K562 (cell line): ENCODE data around the gene TCHP. TPM values are rescaled to one million over a fixed set of nuclear protein-coding genes. Genes with fewer than 3 reads are reported as not detected.
A peak's percentile ranks its signal among the peaks of the same experiment; 100 is the strongest.

Experiments used
- ASH1L ChIP-seq: fragments of 450-650 bp; IDR thresholded peaks from 2 replicates; pipeline ENCODE4 v1.6.1; 2018; ENCODE audit warnings: borderline replicate concordance, mild to moderate bottlenecking, low read depth; ENCODE audit not compliant: partially characterized antibody
- ATF2 ChIP-seq: sonication (generic); formaldehyde crosslinking; IDR thresholded peaks from 2 replicates; pipeline ENCODE4 v1.8.1; 2022; ENCODE audit warnings: missing genetic modification reagents
- CBFA2T3 ChIP-seq: fragments of 450-650 bp; IDR thresholded peaks from 2 replicates; pipeline ENCODE4 v1.6.1; 2017
- CTCF ChIP-seq, 3 experiments: IDR thresholded peaks in 2 of 3; conservative IDR thresholded peaks in 1 of 3; 2 replicates each; pipeline ENCODE4 v1.5.1; 2011 to 2012; ENCODE audit warnings: low read length in 3 of 3, mild to moderate bottlenecking in 3 of 3, control low read depth in 2 of 3, improper control_type of control experiment in 1 of 3, inconsistent platforms in 1 of 3, low read depth in 1 of 3, mixed read lengths in 1 of 3, moderate library complexity in 1 of 3; ENCODE audit not compliant: insufficient read depth in 2 of 3
- DEAF1 ChIP-seq: fragments of 450-650 bp; formaldehyde crosslinking; IDR thresholded peaks from 2 replicates; pipeline ENCODE4 v1.4.0; 2020; ENCODE audit warnings: mild to moderate bottlenecking, moderate library complexity
- DIDO1 ChIP-seq: fragments of 450-650 bp; IDR thresholded peaks from 2 replicates; pipeline ENCODE4 v1.6.1; 2016; ENCODE audit warnings: low read depth, missing biosample characterization, missing genetic modification characterization
- MBD1 ChIP-seq: fragments of 250-450 bp; sonication (Bioruptor Pico); IDR thresholded peaks from 2 replicates; pipeline ENCODE4 v1.8.0; 2022; ENCODE audit warnings: inconsistent platforms
- MXD1 ChIP-seq: fragments of 250-450 bp; sonication (Bioruptor Pico); IDR thresholded peaks from 2 replicates; pipeline ENCODE4 v1.8.0; 2021; ENCODE audit warnings: borderline replicate concordance, mild to moderate bottlenecking, moderate library complexity; ENCODE audit not compliant: poor library complexity, severe bottlenecking
- MXI1 ChIP-seq: IDR thresholded peaks from 2 replicates; pipeline ENCODE4 v1.6.1; 2011; ENCODE audit warnings: low read depth, mild to moderate bottlenecking, improper control_type of control experiment, low read length
- PTTG1 ChIP-seq: fragments of 450-650 bp; IDR thresholded peaks from 2 replicates; pipeline ENCODE4 v1.6.1; 2016; ENCODE audit warnings: low read depth, mild to moderate bottlenecking, missing genetic modification characterization, missing compliant biosample characterization
- RBM25 ChIP-seq: fragments of 200-400 bp; formaldehyde crosslinking; IDR thresholded peaks from 2 replicates; pipeline ENCODE4 v1.6.1; 2018; ENCODE audit warnings: low read length, low read depth, moderate library complexity; ENCODE audit not compliant: severe bottlenecking
- SMC3 ChIP-seq: conservative IDR thresholded peaks from 2 replicates; pipeline ENCODE4 v1.6.1; 2011; ENCODE audit warnings: low read depth, low read length, improper control_type of control experiment; ENCODE audit not compliant: insufficient read depth
- TCF3 ChIP-seq: sonication (generic); formaldehyde crosslinking; IDR thresholded peaks from 2 replicates; pipeline ENCODE4 v1.4.0; 2020; ENCODE audit warnings: mild to moderate bottlenecking, missing genetic modification reagents
- TFE3 ChIP-seq: fragments of 450-650 bp; formaldehyde crosslinking; IDR thresholded peaks from 2 replicates; pipeline ENCODE4 v1.4.0; 2020; ENCODE audit warnings: mild to moderate bottlenecking, mixed read lengths
- TSC22D4 ChIP-seq: fragments of 450-650 bp; IDR thresholded peaks from 2 replicates; pipeline ENCODE4 v1.6.1; 2016; ENCODE audit warnings: missing genetic modification characterization, missing biosample characterization, control low read depth
- ZBTB9 ChIP-seq: fragments of 450-650 bp; formaldehyde crosslinking; IDR thresholded peaks from 2 replicates; pipeline ENCODE4 v1.4.0; 2020; ENCODE audit warnings: mild to moderate bottlenecking, moderate library complexity
- ZNF384 ChIP-seq: IDR thresholded peaks from 2 replicates; pipeline ENCODE4 v1.6.1; 2012; ENCODE audit warnings: low read depth, low read length, improper control_type of control experiment
- polyA plus RNA-seq, 8 experiments: library from polyadenylated mRNA; depleted of rRNA in 4 of 8; stranded (reverse) in 5 of 8; unstranded in 3 of 8; fragments of >200 nt; fragmentation: Nextera tagmentation in 2 of 8; fragmentation: Illumina TruSeq in 1 of 8; extraction: Ambion mirVana in 2 of 8; extraction: Trizol in 1 of 8; gene quantifications; 2 replicates each; pipeline versions ENCODE4 v1.2.1 to v1.2.3, GENCODE V29; 2011 to 2014; ENCODE audit warnings: inconsistent platforms in 1 of 8, missing spikeins in 1 of 8
- total RNA-seq, 7 experiments: library from RNA; depleted of rRNA in 6 of 7; stranded (reverse); fragments of >200 nt in 6 of 7; fragmentation: Illumina TruSeq in 2 of 7; extraction: Trizol in 2 of 7; gene quantifications; 2 replicates each; pipeline versions ENCODE4 v1.2.1 to v1.2.3, GENCODE V29; 2011 to 2021; ENCODE audit warnings: low replicate concordance in 1 of 7

TCHP gene
- total and polyA plus RNA-seq, 9 of the 15 experiments (the other 6 are each of a cell fraction or from before 2014, with no cell fraction given): 3.4 to 30.4 (median 19.7) TPM

- TF ChIP-seq ZNF384 (no peak), ASH1L (no peak), SMC3 (no peak), CTCF (IDR thresholded peaks at IDR 0.05 in 2 of 3, conservative IDR thresholded peaks at IDR 0.05 in 1 of 3; ENCODE audit: insufficient read depth in 2 of 3, low read depth in 1 of 3, low read length in 3 of 3) (no peak), ZBTB9 (CRISPR knock-in tag) (no peak), ATF2 (CRISPR knock-in tag) (no peak), TFE3 (CRISPR knock-in tag) (no peak), DIDO1 (tag) (no peak), MXI1 (no peak), RBM25 (peak; percentile 6), MXD1 (CRISPR knock-in tag) (no peak), DEAF1 (no peak), TCF3 (CRISPR knock-in tag) (peak; percentile 35; the same call in 1 of the 2 replicates), CBFA2T3 (peak; percentile 28; the same call in 1 of the 2 replicates), PTTG1 (tag) (no peak), MBD1 (no peak), TSC22D4 (no peak)
Observed at GRCh38 chr12:109892165-109892715, 7.8 kb upstream of the TCHP start (continued).
